ENCODE results near the gene KLK10. TPM values are rescaled to one million over a fixed set of nuclear protein-coding genes. Genes with fewer than 3 reads are reported as not detected.

The KLK10 gene
- total RNA-seq, 4 donors from 2014 or later, result 0.63 TPM; not detected in 3

- H3K4me1 ChIP-seq, result no peaks in the 10 kb centered on the region
- TF ChIP-seq POLR2A (IDR thresholded peaks at IDR 0.05) (no peak), CTCF (IDR thresholded peaks at IDR 0.05) (no peak)
- intact Hi-C loops (cut with DNase I), result no loop called here
- H3K27me3 ChIP-seq, result no peaks in the 10 kb centered on the region
- no peaks in the 10 kb centered on the region for H3K36me3 ChIP-seq
- no peak overlapping the region for H3K27ac ChIP-seq
- no peak for DNase-seq
- 68 to 70% methylated on average over 5 of the region's 5 CpGs for WGBS, 2 donors
- no peak overlapping the region for H3K4me3 ChIP-seq (replicated peaks in 1 of 3)
- no peaks in the 10 kb centered on the region for H3K9me3 ChIP-seq
These were observed 8.4 kb upstream of the KLK10 start for GRCh38 chr19:51027873-51028272.

GRCh38 chr19:51027126-51027806, 7.8 kb upstream of the KLK10 start:
- intact Hi-C loops (cut with DNase I), result no loop called here
- DNase-seq, result no peak
- H3K4me3 ChIP-seq (replicated peaks in 1 of 3), result no peak overlapping the region
- 59 to 67% methylated on average over 11 to 14 of the region's 14 CpGs for WGBS, 2 donors
- TF ChIP-seq CTCF (IDR thresholded peaks at IDR 0.05) (no peak), POLR2A (IDR thresholded peaks at IDR 0.05) (no peak)
- H3K27ac ChIP-seq, result no peak overlapping the region
- H3K4me1 ChIP-seq, result no peaks in the 10 kb centered on the region
- H3K27me3 ChIP-seq, result no peaks in the 10 kb centered on the region
- H3K9me3 ChIP-seq, result no peaks in the 10 kb centered on the region
- H3K36me3 ChIP-seq, result no peaks in the 10 kb centered on the region

GRCh38 chr19:51026554-51026831, 7.0 kb upstream of the KLK10 start, which contains the start of gene KLK11:
TSS of gene KLK11 (minus strand) at chr19:51026616. CDS start at chr19:51025631, 985 bp downstream.
- peaks cover 0 to under 1% of the 10 kb centered on the region in 2 donors for H3K4me1 ChIP-seq
- no peak for DNase-seq
- H3K36me3 ChIP-seq, result no peaks in the 10 kb centered on the region
- intact Hi-C loops (cut with DNase I), result no loop called here
- no peak within 1 kb of the TSS for H3K27ac ChIP-seq
- no peak within 1 kb of the TSS for H3K4me3 ChIP-seq (replicated peaks in 1 of 3)
- WGBS, 2 donors, result 84 to 88% methylated on average over 6 of the region's 11 CpGs
- H3K27me3 ChIP-seq, result no peaks in the 10 kb centered on the region
- no peaks in the 10 kb centered on the region for H3K9me3 ChIP-seq
- TF ChIP-seq CTCF (IDR thresholded peaks at IDR 0.05) (no peak), POLR2A (IDR thresholded peaks at IDR 0.05) (no peak)

GRCh38 chr19:51025809-51026553, 6.5 kb upstream of the KLK10 start:
- 62 to 70% methylated on average over 16 to 18 of the region's 18 CpGs for WGBS, 2 donors
- intact Hi-C loops (cut with DNase I), result no loop called here

More at GRCh38 chr19:51025809-51026553, 6.5 kb upstream of the KLK10 start:
- peaks cover 0 to 3% of the 10 kb centered on the region in 2 donors for H3K4me1 ChIP-seq
- no peaks in the 10 kb centered on the region for H3K9me3 ChIP-seq
- H3K27me3 ChIP-seq, result no peaks in the 10 kb centered on the region
- no peak overlapping the region for H3K4me3 ChIP-seq (replicated peaks in 1 of 3)
- H3K27ac ChIP-seq, result no peak overlapping the region
- no peaks in the 10 kb centered on the region for H3K36me3 ChIP-seq
- no peak for DNase-seq
- TF ChIP-seq POLR2A (IDR thresholded peaks at IDR 0.05), result no peak
- no peak for TF ChIP-seq CTCF (IDR thresholded peaks at IDR 0.05)

Measured in thyroid gland (tissue), 4 donors.